PC-9 (cell line): Measurements from ENCODE around the gene DDX39A. TPM values are rescaled to one million over a fixed set of nuclear protein-coding genes. Genes with fewer than 3 reads are reported as not detected.

Source experiments
- BruUV-seq: library from RNA; stranded (reverse); fragments of 400-500 nt; replicated peaks from 2 replicates; lab custom pipeline; 2021; lab: Mats Ljungman, UMichigan
- CTCF ChIA-PET: fragments of 300-600 bp; sonication (Branson Sonifier 250); formaldehyde crosslinking; loops from one replicate; lab custom pipeline; 2022; ENCODE audit warnings: antibody characterized with exemption; lab: Charles Lee
- POLR2A ChIA-PET: fragments of 300-600 bp; sonication (Branson Sonifier 250); formaldehyde crosslinking; loops from one replicate; lab custom pipeline; 2022; ENCODE audit warnings: antibody characterized with exemption; ENCODE audit not compliant: unreplicated experiment; lab: Charles Lee
- DNase-seq, 2 experiments: peaks; one replicate each; pipeline versions ENCODE4 v3.0.0 to v3.0.0-alpha.2; 2015 to 2022; ENCODE audit warnings: mixed read lengths in 1 of 2
- H2AFZ ChIP-seq: fragments of 200-600 bp; sonication (generic); 2 replicates; pipeline ENCODE4 v1.8.1; 2017; ENCODE audit warnings: antibody characterized with exemption
- H3F3A ChIP-seq: fragments of 200-600 bp; sonication (generic); 2 replicates; pipeline ENCODE4 v1.8.1; 2017; ENCODE audit warnings: antibody characterized with exemption, mild to moderate bottlenecking, low read depth; ENCODE audit not compliant: insufficient read depth
- H3K27ac ChIP-seq: fragments of 200-600 bp; sonication (generic); 2 replicates; pipeline ENCODE4 v1.6.1; 2016; ENCODE audit warnings: mixed run types
- H3K27me3 ChIP-seq: fragments of 200-600 bp; sonication (generic); 2 replicates; pipeline ENCODE4 v1.6.1; 2016; ENCODE audit warnings: low read depth, mixed run types; ENCODE audit not compliant: insufficient read depth
- H3K36me3 ChIP-seq: fragments of 200-600 bp; sonication (generic); 2 replicates; pipeline ENCODE4 v1.6.1; 2016; ENCODE audit warnings: low read depth, mixed run types
- H3K4me1 ChIP-seq: fragments of 200-600 bp; sonication (generic); replicated peaks from 2 replicates; pipeline ENCODE4 v1.6.1; 2016; ENCODE audit warnings: mixed run types; ENCODE audit not compliant: insufficient read depth
- H3K4me2 ChIP-seq: fragments of 200-600 bp; sonication (generic); 2 replicates; pipeline ENCODE4 v1.6.1; 2017; ENCODE audit warnings: mixed run types
- H3K4me3 ChIP-seq: fragments of 200-600 bp; sonication (generic); 2 replicates; pipeline ENCODE4 v1.6.1; 2016; ENCODE audit warnings: mixed run types
- H3K79me2 ChIP-seq: fragments of 200-600 bp; sonication (generic); 2 replicates; pipeline ENCODE4 v1.6.1; 2017; ENCODE audit warnings: low read depth, mixed run types
- H3K9me2 ChIP-seq: fragments of 200-600 bp; sonication (generic); 2 replicates; pipeline ENCODE4 v1.8.1; 2017; ENCODE audit warnings: mild to moderate bottlenecking; ENCODE audit not compliant: insufficient read depth
- H3K9me3 ChIP-seq: fragments of 200-600 bp; sonication (generic); 2 replicates; pipeline ENCODE4 v1.8.1; 2016; ENCODE audit warnings: low read depth; ENCODE audit not compliant: insufficient read depth
- H4K20me1 ChIP-seq: fragments of 200-600 bp; sonication (generic); 2 replicates; pipeline ENCODE4 v1.8.1; 2017; ENCODE audit not compliant: insufficient read depth
- EZH2 ChIP-seq: fragments of 200-600 bp; sonication (generic); IDR thresholded peaks from 2 replicates; pipeline ENCODE4 v1.8.0; 2017; ENCODE audit warnings: antibody characterized with exemption, low read depth
- intact Hi-C: fragments of 100-400 bp; cut with micrococcal nuclease; formaldehyde crosslinking; loops from one replicate; pipeline ENCODE4 v1.10.0; 2022; ENCODE audit not compliant: unreplicated experiment
- total RNA-seq: library from RNA; stranded (reverse); gene quantifications from 2 replicates; pipeline ENCODE4 v1.2.3, GENCODE V29; 2021
- TF ChIP-seq, protein P1 (sequence below): fragments of 200-600 bp; sonication (generic); conservative IDR thresholded peaks from 2 replicates; pipeline ENCODE4 v1.6.1; 2017; ENCODE audit warnings: mixed run types, antibody characterized with exemption, mild to moderate bottlenecking, moderate library complexity

The DDX39A gene
- total RNA-seq, 1 experiment from 2014 or later: 67.4 TPM

DNA sequence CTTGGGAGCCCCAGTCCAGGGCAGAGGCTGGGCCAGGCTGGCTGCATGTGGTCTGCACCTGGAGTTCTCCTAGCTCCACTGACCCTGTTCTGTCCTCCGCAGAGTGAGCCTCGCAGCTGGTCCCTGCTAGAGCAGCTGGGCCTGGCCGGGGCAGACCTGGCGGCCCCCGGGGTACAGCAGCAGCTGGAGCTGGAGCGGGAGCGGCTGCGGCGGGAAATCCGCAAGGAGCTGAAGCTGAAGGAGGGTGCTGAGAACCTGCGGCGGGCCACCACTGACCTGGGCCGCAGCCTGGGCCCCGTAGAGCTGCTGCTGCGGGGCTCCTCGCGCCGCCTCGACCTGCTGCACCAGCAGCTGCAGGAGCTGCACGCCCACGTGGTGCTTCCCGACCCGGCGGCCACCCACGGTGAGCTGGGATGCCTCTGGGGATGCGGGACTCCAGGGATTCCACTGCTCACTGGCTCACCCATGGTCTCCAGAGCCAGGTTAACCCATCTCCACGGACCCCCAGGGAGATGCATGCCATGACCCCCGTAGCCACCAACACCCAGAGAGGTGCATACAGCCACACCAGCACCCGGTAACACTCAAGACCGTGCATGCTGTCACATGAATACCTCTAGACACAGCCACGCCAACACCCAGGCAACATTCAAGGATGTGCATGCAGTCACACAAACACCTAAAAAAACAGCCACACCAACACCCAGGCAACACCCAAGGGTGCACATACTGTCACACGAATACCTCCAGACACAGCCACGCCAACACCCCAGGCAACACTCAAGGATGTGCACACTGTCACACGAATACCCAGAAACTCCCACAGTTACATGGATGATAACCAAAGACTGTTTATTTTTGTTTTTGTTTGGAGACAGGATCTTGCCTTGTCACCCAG is 22.1 kb upstream of the DDX39A start:
- ChIA-PET CTCF (no interaction called here), POLR2A (no interaction called here)
- H3K4me2 ChIP-seq: no peak overlapping the region
- intact Hi-C loops: no loop called here
- no peak overlapping the region for H2AFZ ChIP-seq
- no peak for DNase-seq
- no peaks in the 10 kb centered on the region; the same call in 1 of the 2 replicates for H3F3A ChIP-seq
- no peak overlapping the region for H3K27ac ChIP-seq
- TF ChIP-seq, protein P1, sequence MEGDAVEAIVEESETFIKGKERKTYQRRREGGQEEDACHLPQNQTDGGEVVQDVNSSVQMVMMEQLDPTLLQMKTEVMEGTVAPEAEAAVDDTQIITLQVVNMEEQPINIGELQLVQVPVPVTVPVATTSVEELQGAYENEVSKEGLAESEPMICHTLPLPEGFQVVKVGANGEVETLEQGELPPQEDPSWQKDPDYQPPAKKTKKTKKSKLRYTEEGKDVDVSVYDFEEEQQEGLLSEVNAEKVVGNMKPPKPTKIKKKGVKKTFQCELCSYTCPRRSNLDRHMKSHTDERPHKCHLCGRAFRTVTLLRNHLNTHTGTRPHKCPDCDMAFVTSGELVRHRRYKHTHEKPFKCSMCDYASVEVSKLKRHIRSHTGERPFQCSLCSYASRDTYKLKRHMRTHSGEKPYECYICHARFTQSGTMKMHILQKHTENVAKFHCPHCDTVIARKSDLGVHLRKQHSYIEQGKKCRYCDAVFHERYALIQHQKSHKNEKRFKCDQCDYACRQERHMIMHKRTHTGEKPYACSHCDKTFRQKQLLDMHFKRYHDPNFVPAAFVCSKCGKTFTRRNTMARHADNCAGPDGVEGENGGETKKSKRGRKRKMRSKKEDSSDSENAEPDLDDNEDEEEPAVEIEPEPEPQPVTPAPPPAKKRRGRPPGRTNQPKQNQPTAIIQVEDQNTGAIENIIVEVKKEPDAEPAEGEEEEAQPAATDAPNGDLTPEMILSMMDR: no peak
- TF ChIP-seq EZH2: no peak
- H4K20me1 ChIP-seq: peaks cover 50% of the 10 kb centered on the region
- no TSS peak for BruUV-seq
- no peaks in the 10 kb centered on the region for H3K9me3 ChIP-seq
- no peaks in the 10 kb centered on the region for H3K9me2 ChIP-seq
- H3K4me3 ChIP-seq: no peak overlapping the region
- peaks cover 42% of the 10 kb centered on the region for H3K79me2 ChIP-seq
- H3K36me3 ChIP-seq: peaks cover 31% of the 10 kb centered on the region
- no peaks in the 10 kb centered on the region for H3K4me1 ChIP-seq
- H3K27me3 ChIP-seq: no peaks in the 10 kb centered on the region

DNA sequence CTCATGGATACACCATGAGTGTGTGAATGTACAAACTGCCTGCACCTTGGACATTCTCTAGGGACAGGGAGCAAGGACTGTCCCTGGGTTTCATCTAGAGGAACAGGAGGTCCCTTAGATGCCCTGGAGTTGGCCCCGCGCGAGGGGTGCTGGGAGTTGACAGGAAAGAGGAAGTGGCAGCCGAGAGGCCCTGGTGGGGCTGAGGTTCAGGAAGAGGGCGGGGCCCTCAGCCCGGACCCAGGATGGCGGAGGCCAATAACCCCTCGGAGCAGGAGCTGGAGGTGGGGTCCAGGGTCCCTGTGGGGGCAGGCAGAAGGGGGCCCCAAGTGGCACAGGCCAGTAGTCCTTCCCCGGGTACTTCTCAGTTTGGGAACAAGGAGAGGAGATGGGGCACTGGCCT is 20.9 kb upstream of the DDX39A start:
- intact Hi-C loops: no loop called here

DNA sequence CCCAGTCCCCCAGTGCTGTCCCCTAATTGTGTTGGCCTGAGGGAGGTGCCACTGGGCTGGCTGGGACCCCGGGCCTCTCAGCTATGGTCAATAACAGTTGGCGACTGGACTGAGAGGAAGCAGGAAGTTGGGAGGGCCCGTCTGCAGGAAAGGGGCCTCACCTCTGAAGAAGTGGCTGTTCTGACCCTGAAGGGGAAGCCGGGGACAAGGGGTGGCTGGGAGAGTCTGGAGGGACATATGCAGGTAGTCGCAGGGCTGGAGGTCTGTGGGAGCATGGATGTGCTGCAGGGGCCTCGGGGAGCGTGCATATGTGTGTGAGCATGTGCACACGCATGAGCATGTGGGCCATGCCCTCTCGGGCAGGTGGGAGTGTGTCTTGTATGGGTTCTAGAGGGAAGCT is 19.9 kb upstream of the DDX39A start:
- H3K27ac ChIP-seq: no peak overlapping the region
- no peaks in the 10 kb centered on the region for H3K9me2 ChIP-seq
- ChIA-PET CTCF (no interaction called here), POLR2A (interaction anchor here (0.6 kb wide), 1 partner anchor 1664 kb away, joined by 4 read pairs; no protein-coding TSS in a partner anchor)
- TF ChIP-seq, protein P1: no peak
- no peak for TF ChIP-seq EZH2
- no peak overlapping the region for H3K4me3 ChIP-seq
- no peaks in the 10 kb centered on the region for H3K9me3 ChIP-seq
- H4K20me1 ChIP-seq: peaks cover 52% of the 10 kb centered on the region
- peaks cover 18% of the 10 kb centered on the region for H3K4me1 ChIP-seq
- no peak for DNase-seq
- intact Hi-C loops: loop anchor here (10.0 kb wide), 1 partner anchor 56 kb away; the partner anchor contains the start of gene GIPC1
- H3K4me2 ChIP-seq: no peak overlapping the region
- peaks cover 18% of the 10 kb centered on the region for H3K36me3 ChIP-seq
- H3F3A ChIP-seq: peaks cover 16% of the 10 kb centered on the region
- BruUV-seq: no TSS peak
- no peak overlapping the region for H2AFZ ChIP-seq
- peaks cover 62% of the 10 kb centered on the region for H3K79me2 ChIP-seq
- H3K27me3 ChIP-seq: no peaks in the 10 kb centered on the region

More for the DNA sequence above, 20.9 kb upstream of the DDX39A start:
- Histone ChIP-seq H3K79me2 (peaks cover 53% of the 10 kb centered on the region), H3F3A (peaks cover 7% of the 10 kb centered on the region), H3K9me3 (no peaks in the 10 kb centered on the region), H3K36me3 (peaks cover 24% of the 10 kb centered on the region), H3K9me2 (no peaks in the 10 kb centered on the region), H3K4me3 (no peak overlapping the region), H3K27me3 (no peaks in the 10 kb centered on the region), H3K4me1 (peaks cover 8% of the 10 kb centered on the region), H3K27ac (no peak overlapping the region), H4K20me1 (peaks cover 58% of the 10 kb centered on the region), H2AFZ (no peak overlapping the region), H3K4me2 (no peak overlapping the region)
- POLR2A ChIA-PET: no interaction called here
- no TSS peak for BruUV-seq
- TF ChIP-seq, protein P1: no peak
- TF ChIP-seq EZH2: no peak
- DNase-seq: no peak
- CTCF ChIA-PET: no interaction called here
